Measurements from ENCODE around the gene NDUFB6. TPM values are rescaled to one million over a fixed set of nuclear protein-coding genes. Genes with fewer than 3 reads are reported as not detected.

Gene NDUFB6
- total RNA-seq, 1 donor from 2014 or later = 25.8 TPM

DNA sequence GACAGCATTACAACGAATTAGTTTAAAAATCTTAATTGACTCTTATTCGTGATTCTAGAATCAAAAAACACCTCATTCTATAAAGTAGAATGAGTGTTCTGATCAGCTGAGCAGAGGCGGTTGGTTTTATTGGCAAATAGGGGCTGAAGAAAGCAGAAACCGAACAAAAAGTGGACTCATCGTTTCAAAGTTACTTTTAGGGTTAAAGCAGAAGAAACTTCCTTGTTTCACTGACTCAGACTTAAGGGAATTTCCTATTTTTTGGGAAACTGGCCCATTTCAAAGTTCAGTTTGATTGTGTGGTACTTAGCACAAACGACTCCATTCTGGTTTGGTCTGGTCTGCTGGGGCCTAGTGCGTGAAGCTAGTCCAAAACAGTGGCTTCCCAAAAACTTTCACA lies 862 bp upstream of the NDUFB6 start:
- Mint-ChIP-seq H3K27ac (peak overlapping the region; percentile 94), H3K27me3 (peaks cover 5% of the 10 kb centered on the region), H3K36me3 (ENCODE audit: low read depth) (peaks cover 20% of the 10 kb centered on the region), H3K9me3 (no peaks in the 10 kb centered on the region), H3K4me3 (peak overlapping the region; percentile 99), H3K4me1 (peaks cover 21% of the 10 kb centered on the region)
- TF ChIP-seq, protein P1, sequence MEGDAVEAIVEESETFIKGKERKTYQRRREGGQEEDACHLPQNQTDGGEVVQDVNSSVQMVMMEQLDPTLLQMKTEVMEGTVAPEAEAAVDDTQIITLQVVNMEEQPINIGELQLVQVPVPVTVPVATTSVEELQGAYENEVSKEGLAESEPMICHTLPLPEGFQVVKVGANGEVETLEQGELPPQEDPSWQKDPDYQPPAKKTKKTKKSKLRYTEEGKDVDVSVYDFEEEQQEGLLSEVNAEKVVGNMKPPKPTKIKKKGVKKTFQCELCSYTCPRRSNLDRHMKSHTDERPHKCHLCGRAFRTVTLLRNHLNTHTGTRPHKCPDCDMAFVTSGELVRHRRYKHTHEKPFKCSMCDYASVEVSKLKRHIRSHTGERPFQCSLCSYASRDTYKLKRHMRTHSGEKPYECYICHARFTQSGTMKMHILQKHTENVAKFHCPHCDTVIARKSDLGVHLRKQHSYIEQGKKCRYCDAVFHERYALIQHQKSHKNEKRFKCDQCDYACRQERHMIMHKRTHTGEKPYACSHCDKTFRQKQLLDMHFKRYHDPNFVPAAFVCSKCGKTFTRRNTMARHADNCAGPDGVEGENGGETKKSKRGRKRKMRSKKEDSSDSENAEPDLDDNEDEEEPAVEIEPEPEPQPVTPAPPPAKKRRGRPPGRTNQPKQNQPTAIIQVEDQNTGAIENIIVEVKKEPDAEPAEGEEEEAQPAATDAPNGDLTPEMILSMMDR (IDR thresholded peaks at IDR 0.05) = no peak
- POLR2A ChIA-PET = interaction anchor here (1.0 to 2.8 kb wide), 5 partner anchors 23 to 452 kb away, joined by 5 to 36 read pairs (median 8); partner anchors contain the start of genes ACO1, DNAJA1, RIGI and SMIM27
- intact Hi-C loops (cut with micrococcal nuclease) = loop anchor here (1.0 to 5.0 kb wide), 7 partner anchors 11 to 653 kb away; partner anchors contain the start of genes ACO1, APTX and RIGI
- ATAC-seq (ENCODE audit: low read depth) (no peak), DNase-seq (no peak)
- CTCF ChIA-PET = interaction anchor here (0.8 to 12.2 kb wide), 8 partner anchors 17 to 394 kb away, joined by 3 to 440 read pairs (median 4); partner anchors contain the start of genes ACO1, RIGI and TOPORS

DNA sequence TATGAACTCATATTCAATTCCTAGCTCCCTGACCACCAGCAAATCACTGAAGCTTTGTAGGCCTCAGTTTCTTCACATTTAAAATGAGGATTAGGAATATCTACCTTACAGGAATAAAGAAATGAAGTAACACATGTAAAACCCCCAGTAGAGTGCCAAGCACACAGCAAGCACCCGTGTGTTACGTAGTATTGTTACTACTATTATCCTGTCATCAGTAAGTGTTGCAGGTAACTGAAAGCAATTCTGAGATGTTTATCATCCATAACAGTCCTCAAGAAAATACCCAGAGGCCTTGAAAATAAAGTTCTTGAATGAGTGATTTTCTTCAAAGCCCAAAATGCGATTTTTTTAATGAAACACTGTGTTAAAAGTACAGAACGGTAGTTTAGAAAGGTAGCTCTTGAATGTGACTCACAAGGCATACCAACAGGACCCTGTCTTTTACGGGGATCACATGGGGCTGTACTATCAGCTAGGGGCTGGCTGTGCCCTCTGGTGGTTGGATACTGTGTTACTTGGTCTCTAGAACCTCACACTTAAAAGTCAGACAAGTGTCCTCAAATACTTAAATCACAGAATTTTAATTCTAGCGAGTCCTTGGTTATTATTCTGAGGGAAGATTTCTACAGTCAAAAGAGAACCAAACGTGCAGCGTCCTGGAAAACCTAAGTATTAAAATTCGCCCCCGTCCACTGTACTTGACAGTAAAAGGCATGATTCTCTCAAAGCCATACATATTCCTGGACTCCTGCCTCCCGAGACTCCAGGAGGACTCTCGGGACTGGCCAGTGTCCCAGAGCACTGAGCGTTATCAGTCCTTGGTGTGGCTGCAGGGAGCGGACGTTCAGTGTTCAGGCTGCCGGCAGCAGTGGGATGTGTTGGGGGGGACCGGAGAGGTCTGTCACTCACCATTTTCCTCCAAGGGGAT lies 725 bp downstream of the NDUFB6 start:
- no peaks in the 10 kb centered on the region for H3K27me3 Mint-ChIP-seq
- H3K36me3 Mint-ChIP-seq (ENCODE audit: low read depth) = peaks cover 31% of the 10 kb centered on the region
- H3K4me3 Mint-ChIP-seq = peak overlapping the region; percentile 99
- POLR2A ChIA-PET = interaction anchor here (0.5 to 2.8 kb wide), 9 partner anchors 14 to 718 kb away, joined by 3 to 36 read pairs (median 5); partner anchors contain the start of genes ACO1, DNAJA1, RIGI and SMIM27
- no peaks in the 10 kb centered on the region for H3K9me3 Mint-ChIP-seq
- TF ChIP-seq, protein P1 (IDR thresholded peaks at IDR 0.05) = peak; percentile 30
- intact Hi-C loops (cut with micrococcal nuclease) = loop anchor here (1.0 to 5.0 kb wide), 3 partner anchors 139 to 655 kb away; no protein-coding TSS in a partner anchor
- H3K4me1 Mint-ChIP-seq = peaks cover 21% of the 10 kb centered on the region
- CTCF ChIA-PET = interaction anchor here (0.5 to 12.2 kb wide), 19 partner anchors 8 to 597 kb away, joined by 3 to 440 read pairs (median 4); partner anchors contain the start of genes ACO1, RIGI, SMIM27 and TOPORS
- ATAC-seq (ENCODE audit: low read depth) = peak; percentile 80
- peak overlapping the region; percentile 94 for H3K27ac Mint-ChIP-seq
- no peak for DNase-seq

DNA sequence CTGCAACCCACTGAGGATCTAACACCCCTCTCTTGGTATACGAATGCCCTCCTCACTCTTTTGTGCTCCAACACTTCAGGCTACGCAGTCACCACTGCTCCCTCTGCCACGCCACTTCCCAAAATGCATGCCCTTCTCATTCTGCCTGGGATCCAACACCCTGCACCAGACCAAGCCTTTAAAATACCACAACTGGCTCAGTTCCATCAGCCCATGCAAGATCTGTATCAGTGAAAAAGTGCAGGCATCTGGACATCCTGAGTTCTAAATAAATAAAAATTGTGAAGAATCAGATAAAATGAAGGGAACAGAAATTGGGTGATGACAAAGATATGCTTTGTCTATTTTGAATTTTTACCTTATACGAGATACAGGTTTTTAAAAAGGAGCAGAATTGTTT lies 2.7 kb downstream of the NDUFB6 start:
- H3K9me3 Mint-ChIP-seq = no peaks in the 10 kb centered on the region
- H3K4me1 Mint-ChIP-seq = peaks cover 23% of the 10 kb centered on the region
- TF ChIP-seq, protein P1 (IDR thresholded peaks at IDR 0.05) = no peak
- no peak overlapping the region for H3K27ac Mint-ChIP-seq
- intact Hi-C loops (cut with micrococcal nuclease) = loop anchor here (5.0 kb wide), 1 partner anchor 657 kb away; no protein-coding TSS in a partner anchor
- H3K36me3 Mint-ChIP-seq (ENCODE audit: low read depth) = peaks cover 50% of the 10 kb centered on the region
- DNase-seq = no peak
- no peak overlapping the region for H3K4me3 Mint-ChIP-seq
- ChIA-PET POLR2A (no interaction called here), CTCF (no interaction called here)
- no peaks in the 10 kb centered on the region for H3K27me3 Mint-ChIP-seq
- no peak for ATAC-seq (ENCODE audit: low read depth)

DNA sequence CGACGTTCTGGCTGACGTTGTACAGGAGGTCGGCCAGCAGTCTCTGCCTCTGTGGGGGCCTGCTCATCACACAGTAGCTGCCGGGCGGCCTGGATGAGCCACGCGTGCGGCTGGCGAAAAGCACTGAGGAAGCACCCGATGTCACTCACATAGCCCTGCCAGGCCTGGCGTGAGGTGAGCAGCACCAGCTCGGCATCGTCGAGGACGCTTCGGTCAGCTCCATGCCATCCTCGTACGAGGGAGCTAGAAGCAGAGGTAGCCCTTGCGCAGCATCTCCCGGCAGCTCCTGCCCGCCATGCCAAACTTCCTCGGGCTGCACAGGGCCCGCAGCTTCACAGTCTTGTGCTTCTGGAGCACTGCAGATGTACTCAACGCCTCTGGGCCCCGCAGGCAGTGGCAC lies 6.2 kb downstream of the NDUFB6 start:
- ATAC-seq (ENCODE audit: low read depth) (no peak), DNase-seq (no peak)
- no peaks in the 10 kb centered on the region for H3K27me3 Mint-ChIP-seq
- H3K4me1 Mint-ChIP-seq = peaks cover 7% of the 10 kb centered on the region
- ChIA-PET POLR2A (no interaction called here), CTCF (interaction anchor here (1.3 kb wide), 1 partner anchor 188 kb away, joined by 7 read pairs; no protein-coding TSS in a partner anchor)
- intact Hi-C loops (cut with micrococcal nuclease) = no loop called here
- peaks cover 55% of the 10 kb centered on the region for H3K36me3 Mint-ChIP-seq (ENCODE audit: low read depth)
- TF ChIP-seq, protein P1 (IDR thresholded peaks at IDR 0.05) = no peak
- no peak overlapping the region for H3K27ac Mint-ChIP-seq
- no peak overlapping the region for H3K4me3 Mint-ChIP-seq
- H3K9me3 Mint-ChIP-seq = no peaks in the 10 kb centered on the region

DNA sequence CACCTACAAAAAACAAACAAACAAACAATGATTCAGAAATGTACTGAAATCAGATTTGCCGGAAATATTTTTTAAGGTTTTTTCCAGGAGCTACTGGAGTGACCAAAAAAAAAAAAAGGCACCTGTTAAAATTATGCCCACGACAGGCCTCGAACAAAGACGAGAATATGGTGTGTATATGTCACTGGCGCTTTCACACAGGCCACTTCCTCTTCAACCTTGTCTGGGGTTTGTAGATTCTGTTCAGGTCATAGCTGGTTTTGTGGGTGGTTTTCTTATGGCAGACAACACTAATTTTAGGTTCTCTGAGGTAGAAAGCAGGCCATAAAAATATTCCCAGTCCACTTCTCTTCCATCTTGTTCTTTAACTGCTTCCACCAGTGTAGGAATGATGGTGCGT lies 7.0 kb downstream of the NDUFB6 start:
- Mint-ChIP-seq H3K36me3 (ENCODE audit: low read depth) (peaks cover 55% of the 10 kb centered on the region), H3K4me1 (peaks cover 5% of the 10 kb centered on the region), H3K9me3 (no peaks in the 10 kb centered on the region), H3K27ac (no peak overlapping the region), H3K4me3 (no peak overlapping the region), H3K27me3 (no peaks in the 10 kb centered on the region)
- ChIA-PET POLR2A (no interaction called here), CTCF (interaction anchor here (0.6 to 1.3 kb wide), 2 partner anchors 134 to 187 kb away, joined by 3 to 7 read pairs; no protein-coding TSS in a partner anchor)
- intact Hi-C loops (cut with micrococcal nuclease) = no loop called here
- TF ChIP-seq, protein P1 (IDR thresholded peaks at IDR 0.05) = no peak
- no peak for DNase-seq
- no peak for ATAC-seq (ENCODE audit: low read depth)
